DMS 273 treated with DMSO at 0.1 percent for 48 hours (cell line): ENCODE data around the gene ZNF473.

Experiments
- DNase-seq: peaks from one replicate; lab custom pipeline; 2025; lab: John Stamatoyannopoulos, UW

The ZNF473 gene

GRCh38 chr19:50025794-50026549, at the start of gene ZNF473:
TSS of gene ZNF473 (plus strand) at chr19:50026005. CDS start at chr19:50031083, 5,078 bp downstream.
- DNase-seq: peak; percentile 95

GRCh38 chr19:49976496-49976895, 49.3 kb upstream of the ZNF473 start:
- no peak for DNase-seq

GRCh38 chr19:49977076-49977475, 48.7 kb upstream of the ZNF473 start:
- DNase-seq: no peak

- no peak for DNase-seq
Measured at GRCh38 chr19:49977881-49978280, 47.9 kb upstream of the ZNF473 start.

- DNase-seq: no peak
Measured at GRCh38 chr19:49978324-49978723, 47.5 kb upstream of the ZNF473 start.

GRCh38 chr19:49981603-49982593, 43.9 kb upstream of the ZNF473 start:
- no peak for DNase-seq

GRCh38 chr19:49983645-49984229, 42.1 kb upstream of the ZNF473 start:
- no peak for DNase-seq

GRCh38 chr19:49984491-49984890, 41.3 kb upstream of the ZNF473 start:
- DNase-seq: no peak

GRCh38 chr19:49985871-49986270, 39.9 kb upstream of the ZNF473 start:
- DNase-seq: no peak

GRCh38 chr19:49986354-49986753, 39.5 kb upstream of the ZNF473 start:
- no peak for DNase-seq

- DNase-seq: peak; percentile 12
Measured at GRCh38 chr19:49987159-49987698, 38.6 kb upstream of the ZNF473 start.

- DNase-seq: no peak
Measured at GRCh38 chr19:49988007-49988406, 37.8 kb upstream of the ZNF473 start.

- no peak for DNase-seq
Measured at GRCh38 chr19:49988433-49988832, 37.4 kb upstream of the ZNF473 start.

- no peak for DNase-seq
Measured at GRCh38 chr19:49997709-49998108, 28.1 kb upstream of the ZNF473 start.

- no peak for DNase-seq
Measured at GRCh38 chr19:49999371-50000010, 26.3 kb upstream of the ZNF473 start.

- DNase-seq: no peak
Measured at GRCh38 chr19:50000038-50000840, 25.6 kb upstream of the ZNF473 start.

GRCh38 chr19:50000841-50001557, 24.8 kb upstream of the ZNF473 start:
- no peak for DNase-seq

- no peak for DNase-seq
Measured at GRCh38 chr19:50001775-50002174, 24.0 kb upstream of the ZNF473 start.

- DNase-seq: no peak
Measured at GRCh38 chr19:50002386-50002960, 23.3 kb upstream of the ZNF473 start.

GRCh38 chr19:50003254-50003788, 22.5 kb upstream of the ZNF473 start:
- no peak for DNase-seq
